Hepatocyte (in vitro differentiated cells): Measurements from ENCODE around the gene MRPL36.

Experiments
- CTCF ChIP-seq: fragments of 200-600 bp; sonication (generic); IDR thresholded peaks from 2 replicates; pipeline ENCODE4 v1.5.1; 2016; ENCODE audit warnings: antibody characterized with exemption, mild to moderate bottlenecking; ENCODE audit not compliant: poor library complexity
- EZH2 ChIP-seq: fragments of 200-600 bp; sonication (generic); IDR thresholded peaks from 2 replicates; pipeline ENCODE4 v1.6.1; 2016; ENCODE audit warnings: antibody characterized with exemption, mild to moderate bottlenecking, borderline replicate concordance
- EZH2phosphoT487 ChIP-seq: fragments of 200-600 bp; sonication (generic); IDR thresholded peaks from one replicate; pipeline ENCODE4 v1.6.1; 2018; ENCODE audit warnings: antibody characterized with exemption, mild to moderate bottlenecking, low read depth, moderate library complexity; ENCODE audit not compliant: unreplicated experiment, severe bottlenecking

GRCh38 chr5:1758574-1758973 is 41.1 kb downstream of the MRPL36 start:
- no peak for TF ChIP-seq EZH2
- TF ChIP-seq CTCF: no peak
- TF ChIP-seq EZH2phosphoT487: no peak
